ENCODE measurements around the gene USH1G. TPM values are rescaled to one million over a fixed set of nuclear protein-coding genes. Genes with fewer than 3 reads are reported as not detected.
A peak's percentile ranks its signal among the peaks of the same experiment; 100 is the strongest.

Gene USH1G
- total RNA-seq, 1 donor from 2014 or later = 0.56 TPM

DNA sequence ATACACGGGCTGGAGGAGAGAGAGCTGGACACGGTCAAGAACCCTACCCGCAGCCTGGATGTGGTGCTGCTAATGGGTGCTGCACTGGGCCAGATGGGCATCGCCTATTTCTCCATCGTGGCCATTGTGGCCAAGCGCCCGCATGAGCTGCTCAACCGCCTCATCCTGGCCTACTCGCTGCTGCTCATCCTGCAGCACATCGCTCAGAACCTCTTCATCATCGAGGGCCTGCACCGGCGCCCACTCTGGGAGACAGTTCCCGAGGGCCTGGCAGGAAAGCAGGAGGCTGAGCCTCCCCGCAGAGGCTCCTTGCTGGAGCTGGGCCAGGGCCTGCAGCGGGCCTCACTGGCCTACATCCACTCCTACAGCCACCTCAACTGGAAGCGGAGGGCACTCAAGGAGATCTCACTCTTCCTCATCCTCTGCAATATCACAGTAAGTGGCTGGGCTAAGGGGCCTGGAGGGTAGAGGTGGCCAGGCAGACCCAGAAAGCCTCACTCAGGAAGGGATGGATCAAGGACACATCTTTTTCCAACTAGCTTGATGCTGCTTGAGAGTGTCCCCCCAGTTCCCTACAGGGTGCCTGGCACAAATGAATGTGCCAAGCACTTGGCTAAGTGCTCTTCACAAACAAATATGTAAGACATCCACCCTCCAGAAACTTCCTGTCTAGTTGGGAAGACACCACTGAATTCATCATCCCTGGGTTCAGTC is 24.1 kb upstream of the USH1G start:
- H3K4me3 Mint-ChIP-seq = no peak overlapping the region
- peak overlapping the region; percentile 56 for H3K27ac Mint-ChIP-seq
- no peaks in the 10 kb centered on the region for H3K4me1 Mint-ChIP-seq (ENCODE audit: unreplicated experiment)
- TF ChIP-seq, protein P1, sequence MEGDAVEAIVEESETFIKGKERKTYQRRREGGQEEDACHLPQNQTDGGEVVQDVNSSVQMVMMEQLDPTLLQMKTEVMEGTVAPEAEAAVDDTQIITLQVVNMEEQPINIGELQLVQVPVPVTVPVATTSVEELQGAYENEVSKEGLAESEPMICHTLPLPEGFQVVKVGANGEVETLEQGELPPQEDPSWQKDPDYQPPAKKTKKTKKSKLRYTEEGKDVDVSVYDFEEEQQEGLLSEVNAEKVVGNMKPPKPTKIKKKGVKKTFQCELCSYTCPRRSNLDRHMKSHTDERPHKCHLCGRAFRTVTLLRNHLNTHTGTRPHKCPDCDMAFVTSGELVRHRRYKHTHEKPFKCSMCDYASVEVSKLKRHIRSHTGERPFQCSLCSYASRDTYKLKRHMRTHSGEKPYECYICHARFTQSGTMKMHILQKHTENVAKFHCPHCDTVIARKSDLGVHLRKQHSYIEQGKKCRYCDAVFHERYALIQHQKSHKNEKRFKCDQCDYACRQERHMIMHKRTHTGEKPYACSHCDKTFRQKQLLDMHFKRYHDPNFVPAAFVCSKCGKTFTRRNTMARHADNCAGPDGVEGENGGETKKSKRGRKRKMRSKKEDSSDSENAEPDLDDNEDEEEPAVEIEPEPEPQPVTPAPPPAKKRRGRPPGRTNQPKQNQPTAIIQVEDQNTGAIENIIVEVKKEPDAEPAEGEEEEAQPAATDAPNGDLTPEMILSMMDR (conservative IDR thresholded peaks at IDR 0.05) = no peak
- no peaks in the 10 kb centered on the region for H3K36me3 Mint-ChIP-seq
- peaks cover 46% of the 10 kb centered on the region for H3K27me3 Mint-ChIP-seq
- H3K9me3 Mint-ChIP-seq = no peaks in the 10 kb centered on the region
- DNase-seq (ENCODE audit: extremely low spot score, unreplicated experiment) = no peak

DNA sequence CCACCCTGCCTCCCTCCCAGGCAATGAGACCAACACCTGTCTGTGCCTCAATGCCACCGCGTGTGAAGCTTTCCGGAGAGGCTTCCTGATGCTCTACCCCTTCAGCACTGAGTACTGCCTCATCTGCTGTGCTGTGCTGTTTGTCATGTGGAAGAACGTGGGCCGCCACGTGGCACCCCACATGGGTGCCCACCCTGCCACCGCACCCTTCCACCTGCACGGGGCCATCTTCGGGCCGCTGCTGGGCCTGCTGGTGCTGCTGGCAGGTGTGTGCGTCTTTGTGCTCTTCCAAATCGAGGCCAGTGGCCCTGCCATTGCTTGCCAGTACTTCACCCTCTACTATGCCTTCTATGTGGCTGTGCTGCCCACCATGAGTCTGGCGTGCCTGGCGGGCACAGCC is 23.6 kb upstream of the USH1G start:
- Mint-ChIP-seq H3K9me3 (no peaks in the 10 kb centered on the region), H3K4me1 (ENCODE audit: unreplicated experiment) (no peaks in the 10 kb centered on the region), H3K27ac (no peak overlapping the region), H3K27me3 (peaks cover 51% of the 10 kb centered on the region), H3K36me3 (no peaks in the 10 kb centered on the region), H3K4me3 (no peak overlapping the region)
- DNase-seq (ENCODE audit: extremely low spot score, unreplicated experiment) = no peak
- TF ChIP-seq, protein P1 (conservative IDR thresholded peaks at IDR 0.05) = no peak

DNA sequence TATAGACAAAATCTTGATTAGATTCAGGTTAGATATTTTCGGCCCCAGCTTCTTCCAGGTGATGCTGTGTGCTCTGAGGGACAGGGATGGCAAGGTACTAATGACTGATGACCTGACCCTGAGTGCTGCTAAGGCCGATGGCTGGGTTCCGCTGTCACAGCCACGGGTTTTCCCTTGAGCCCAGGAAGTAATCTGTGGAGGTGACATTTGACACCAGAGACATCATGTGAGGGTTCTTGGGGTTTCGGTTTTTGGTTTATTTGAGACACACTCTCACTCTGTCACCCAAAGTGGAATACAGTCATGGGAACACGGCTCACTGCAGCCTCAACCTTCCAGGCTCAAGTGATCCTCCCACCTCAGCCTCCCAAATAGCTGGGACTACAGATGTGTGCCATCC is 22.5 kb upstream of the USH1G start:
- Mint-ChIP-seq H3K27me3 (peaks cover 57% of the 10 kb centered on the region), H3K27ac (peak overlapping the region; percentile 69), H3K9me3 (no peaks in the 10 kb centered on the region), H3K4me1 (ENCODE audit: unreplicated experiment) (no peaks in the 10 kb centered on the region), H3K4me3 (no peak overlapping the region), H3K36me3 (no peaks in the 10 kb centered on the region)
- DNase-seq (ENCODE audit: extremely low spot score, unreplicated experiment) = no peak
- TF ChIP-seq, protein P1 (conservative IDR thresholded peaks at IDR 0.05) = no peak

DNA sequence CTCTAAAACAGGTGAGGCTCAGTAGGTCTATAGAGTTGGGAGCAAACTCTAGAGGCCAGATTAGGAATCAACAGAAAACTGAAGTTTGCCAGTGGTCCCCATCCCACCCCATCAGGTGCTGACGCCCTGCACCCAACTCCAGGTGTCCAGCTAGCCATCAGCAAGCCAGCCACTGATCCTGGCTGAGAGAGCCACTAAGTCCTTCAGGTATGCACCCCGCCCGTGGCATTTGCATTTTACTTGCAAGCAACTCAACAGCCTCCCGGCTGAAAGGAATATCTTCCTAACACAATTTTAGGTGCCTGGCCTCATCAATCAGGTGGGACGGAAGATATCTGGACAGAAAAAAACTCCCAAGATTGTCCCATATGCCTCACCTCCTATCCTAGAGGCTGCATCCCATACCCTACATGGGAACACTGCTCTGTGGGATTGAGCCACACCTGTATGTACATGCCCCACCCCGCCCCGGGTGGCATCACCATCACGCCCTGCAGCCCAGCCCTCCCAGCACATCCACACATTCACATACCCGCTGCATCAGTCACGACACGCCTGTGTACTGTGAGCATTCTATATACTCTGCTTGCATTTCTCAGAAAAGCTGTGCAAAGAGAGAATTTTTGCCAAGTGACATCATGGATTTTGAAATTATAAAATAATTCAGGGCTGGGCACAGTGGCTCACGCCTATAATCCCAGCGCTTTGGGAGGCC is 20.9 kb upstream of the USH1G start:
- Mint-ChIP-seq H3K36me3 (no peaks in the 10 kb centered on the region), H3K4me1 (ENCODE audit: unreplicated experiment) (no peaks in the 10 kb centered on the region), H3K9me3 (no peaks in the 10 kb centered on the region), H3K27me3 (peaks cover 66% of the 10 kb centered on the region), H3K4me3 (peak overlapping the region; percentile 39), H3K27ac (peak overlapping the region; percentile 99)
- no peak for DNase-seq (ENCODE audit: extremely low spot score, unreplicated experiment)
- TF ChIP-seq, protein P1 (conservative IDR thresholded peaks at IDR 0.05) = no peak

DNA sequence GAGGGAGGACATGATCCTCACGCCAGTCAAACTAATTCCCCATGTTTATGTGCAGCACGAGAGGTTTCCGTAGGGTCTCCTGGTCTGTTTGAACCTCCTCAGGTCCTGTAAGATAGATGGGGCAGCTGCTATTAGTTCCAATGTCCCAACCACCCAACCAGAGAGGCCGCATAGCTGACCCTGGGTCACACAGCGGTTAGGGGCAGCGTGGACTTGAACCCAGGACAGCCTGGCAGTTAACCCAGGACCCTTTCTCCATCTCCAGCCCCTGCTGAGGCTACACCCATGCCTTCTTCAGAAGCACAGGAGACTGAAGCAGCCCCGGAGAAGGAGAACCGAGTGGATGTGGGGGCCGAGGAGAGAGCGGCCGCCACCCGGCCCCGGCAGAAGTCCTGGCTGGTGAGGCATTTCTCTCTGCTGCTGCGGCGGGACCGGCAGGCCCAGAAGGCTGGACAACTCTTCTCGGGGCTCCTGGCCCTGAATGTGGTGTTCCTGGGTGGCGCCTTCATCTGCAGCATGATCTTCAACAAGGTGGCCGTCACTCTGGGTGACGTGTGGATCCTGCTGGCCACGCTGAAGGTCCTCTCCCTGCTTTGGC is 18.2 kb upstream of the USH1G start:
- TF ChIP-seq, protein P1 (conservative IDR thresholded peaks at IDR 0.05) = no peak
- Mint-ChIP-seq H3K27ac (no peak overlapping the region), H3K27me3 (peaks cover 84% of the 10 kb centered on the region), H3K4me1 (ENCODE audit: unreplicated experiment) (no peaks in the 10 kb centered on the region), H3K36me3 (no peaks in the 10 kb centered on the region), H3K9me3 (no peaks in the 10 kb centered on the region), H3K4me3 (no peak overlapping the region)
- no peak for DNase-seq (ENCODE audit: extremely low spot score, unreplicated experiment)

Data from type B pancreatic cell (in vitro differentiated cells).